Hepatocyte (in vitro differentiated cells): ENCODE results near the gene KDM3B. TPM values are rescaled to one million over a fixed set of nuclear protein-coding genes. Genes with fewer than 3 reads are reported as not detected.

ENCODE experiments used
- DNase-seq: peaks from one replicate; pipeline ENCODE4 v3.0.0-alpha.2; 2016; ENCODE audit warnings: low spot score
- H2AFZ ChIP-seq: fragments of 200-600 bp; sonication (generic); 2 replicates; pipeline ENCODE4 v1.6.0; 2016; ENCODE audit warnings: antibody characterized with exemption, mild to moderate bottlenecking
- H3K27ac ChIP-seq: fragments of 200-600 bp; sonication (generic); 2 replicates; pipeline ENCODE4 v1.5.1; 2016; ENCODE audit warnings: mild to moderate bottlenecking
- H3K27me3 ChIP-seq: fragments of 200-600 bp; sonication (generic); 2 replicates; pipeline ENCODE4 v1.6.1; 2016
- H3K36me3 ChIP-seq: fragments of 200-600 bp; sonication (generic); replicated peaks from 2 replicates; pipeline ENCODE4 v1.5.1; 2016; ENCODE audit warnings: low read depth; ENCODE audit not compliant: insufficient read depth
- H3K4me1 ChIP-seq: fragments of 200-600 bp; sonication (generic); 2 replicates; pipeline ENCODE4 v1.5.1; 2016; ENCODE audit warnings: mild to moderate bottlenecking, moderate library complexity; ENCODE audit not compliant: insufficient read depth
- H3K4me2 ChIP-seq: fragments of 200-600 bp; sonication (generic); 2 replicates; pipeline ENCODE4 v1.6.0; 2016
- H3K4me3 ChIP-seq: fragments of 200-600 bp; sonication (generic); 2 replicates; pipeline ENCODE4 v1.5.1; 2016; ENCODE audit warnings: mild to moderate bottlenecking
- H3K79me2 ChIP-seq: fragments of 200-600 bp; sonication (generic); 2 replicates; pipeline ENCODE4 v1.6.0; 2017; ENCODE audit warnings: mild to moderate bottlenecking
- H3K9me2 ChIP-seq: fragments of 200-600 bp; sonication (generic); replicated peaks from 2 replicates; pipeline ENCODE4 v1.6.0; 2017; ENCODE audit warnings: mild to moderate bottlenecking; ENCODE audit not compliant: insufficient read depth
- H3K9me3 ChIP-seq: fragments of 200-600 bp; sonication (generic); 2 replicates; pipeline ENCODE4 v1.5.1; 2016; ENCODE audit warnings: low read depth, mild to moderate bottlenecking
- H4K20me1 ChIP-seq: fragments of 200-600 bp; sonication (generic); 2 replicates; pipeline ENCODE4 v1.6.0; 2016; ENCODE audit warnings: mild to moderate bottlenecking; ENCODE audit not compliant: insufficient read depth, poor library complexity, severe bottlenecking
- CTCF ChIP-seq: fragments of 200-600 bp; sonication (generic); IDR thresholded peaks from 2 replicates; pipeline ENCODE4 v1.5.1; 2016; ENCODE audit warnings: antibody characterized with exemption, mild to moderate bottlenecking; ENCODE audit not compliant: poor library complexity
- EZH2 ChIP-seq: fragments of 200-600 bp; sonication (generic); IDR thresholded peaks from 2 replicates; pipeline ENCODE4 v1.6.1; 2016; ENCODE audit warnings: antibody characterized with exemption, mild to moderate bottlenecking, borderline replicate concordance
- EZH2phosphoT487 ChIP-seq: fragments of 200-600 bp; sonication (generic); IDR thresholded peaks from one replicate; pipeline ENCODE4 v1.6.1; 2018; ENCODE audit warnings: antibody characterized with exemption, mild to moderate bottlenecking, low read depth, moderate library complexity; ENCODE audit not compliant: unreplicated experiment, severe bottlenecking
- WGBS: methylation state at CpG from one replicate; pipeline ENCODE4 v1.1.6; 2016; ENCODE audit warnings: low lambda C conversion rate; ENCODE audit errors: missing lambda C conversion rate; 5-methylcytosine and 5-hydroxymethylcytosine counted together
- polyA plus RNA-seq: library from polyadenylated mRNA; unstranded; fragments of >200 nt; fragmentation: Nextera tagmentation; extraction: Ambion mirVana; gene quantifications from 2 replicates; pipeline ENCODE4 v1.2.1, GENCODE V29; 2016
- total RNA-seq: library from RNA; depleted of rRNA; stranded (reverse); fragments of >200 nt; gene quantifications from 2 replicates; pipeline ENCODE4 v1.2.3, GENCODE V29; 2014

The KDM3B gene
- total and polyA plus RNA-seq, 2 experiments from 2014 or later, result 22.1 to 67.8 TPM

- Histone ChIP-seq H4K20me1 (peaks cover 85% of the 10 kb centered on the region), H3K9me3 (no peaks in the 10 kb centered on the region), H3K4me1 (no peaks in the 10 kb centered on the region), H3K4me2 (no peak overlapping the region), H3K27me3 (no peaks in the 10 kb centered on the region), H3K36me3 (no peaks in the 10 kb centered on the region), H3K27ac (no peak overlapping the region), H3K4me3 (no peak overlapping the region), H3K79me2 (peaks cover 100% of the 10 kb centered on the region), H3K9me2 (no peaks in the 10 kb centered on the region), H2AFZ (no peak overlapping the region)
- WGBS, result 95% methylated on average over 1 of the region's 1 CpG
- DNase-seq, result no peak
- no peak for TF ChIP-seq EZH2phosphoT487
Observed at GRCh38 chr5:138360941-138361452, 8.5 kb downstream of the KDM3B start.

GRCh38 chr5:138364576-138364975 lies 12.1 kb downstream of the KDM3B start:
- no peak for DNase-seq
- Histone ChIP-seq H3K9me3 (no peaks in the 10 kb centered on the region), H3K4me3 (no peak overlapping the region), H3K27ac (no peak overlapping the region), H2AFZ (no peak overlapping the region), H3K9me2 (no peaks in the 10 kb centered on the region), H3K4me2 (no peak overlapping the region), H3K27me3 (no peaks in the 10 kb centered on the region), H3K4me1 (no peaks in the 10 kb centered on the region), H4K20me1 (peaks cover 94% of the 10 kb centered on the region), H3K79me2 (peaks cover 100% of the 10 kb centered on the region), H3K36me3 (no peaks in the 10 kb centered on the region)
- TF ChIP-seq EZH2 (no peak), CTCF (no peak), EZH2phosphoT487 (no peak)
- WGBS, result 77% methylated on average over 1 of the region's 1 CpG

- Histone ChIP-seq H3K79me2 (peaks cover 100% of the 10 kb centered on the region), H3K36me3 (no peaks in the 10 kb centered on the region), H2AFZ (no peak overlapping the region), H3K9me3 (no peaks in the 10 kb centered on the region), H3K4me1 (no peaks in the 10 kb centered on the region), H3K27me3 (no peaks in the 10 kb centered on the region), H3K9me2 (no peaks in the 10 kb centered on the region), H3K4me2 (peak overlapping the region; percentile 34), H3K27ac (no peak overlapping the region), H4K20me1 (peaks cover 88% of the 10 kb centered on the region), H3K4me3 (no peak overlapping the region)
- TF ChIP-seq CTCF, result no peak
- no peak for TF ChIP-seq EZH2
- no peak for TF ChIP-seq EZH2phosphoT487
- DNase-seq, result no peak
- 59% methylated on average over 4 of the region's 4 CpGs for WGBS
Observed at GRCh38 chr5:138366632-138367382, 14.3 kb downstream of the KDM3B start.

- no peak overlapping the region for H3K4me3 ChIP-seq
- 88% methylated on average over 5 of the region's 5 CpGs for WGBS
- H4K20me1 ChIP-seq, result peaks cover 68% of the 10 kb centered on the region
- H3K4me1 ChIP-seq, result no peaks in the 10 kb centered on the region
- H3K27ac ChIP-seq, result no peak overlapping the region
- no peak for TF ChIP-seq CTCF
- TF ChIP-seq EZH2phosphoT487, result no peak
- no peak for TF ChIP-seq EZH2
- no peaks in the 10 kb centered on the region for H3K36me3 ChIP-seq
- H3K9me2 ChIP-seq, result no peaks in the 10 kb centered on the region
- peaks cover 98% of the 10 kb centered on the region for H3K79me2 ChIP-seq
- no peak overlapping the region for H2AFZ ChIP-seq
- no peak overlapping the region for H3K4me2 ChIP-seq
- no peak for DNase-seq
- no peaks in the 10 kb centered on the region for H3K27me3 ChIP-seq
- no peaks in the 10 kb centered on the region for H3K9me3 ChIP-seq
Observed at GRCh38 chr5:138369261-138369660, 16.8 kb downstream of the KDM3B start.
